ENCODE results near the gene NCAPD3. TPM values are rescaled to one million over a fixed set of nuclear protein-coding genes. Genes with fewer than 3 reads are reported as not detected.
A peak's percentile ranks its signal among the peaks of the same experiment; 100 is the strongest.

Gene NCAPD3
- total RNA-seq, 1 experiment from 2014 or later: 52.2 TPM

GRCh38 chr11:134258577-134258976 is 34.8 kb upstream of the NCAPD3 start:
- Histone ChIP-seq H3K27me3 (ENCODE audit: insufficient read depth, low read length) (no peaks in the 10 kb centered on the region), H2BK5ac (ENCODE audit: insufficient read length, low read length) (no peak overlapping the region), H2AFZ (ENCODE audit: low read length) (no peak overlapping the region), H3K79me1 (ENCODE audit: insufficient read depth, low read depth, low read length, poor library complexity, severe bottlenecking) (no peaks in the 10 kb centered on the region), H2BK15ac (ENCODE audit: low read depth, low read length) (no peak overlapping the region), H2BK12ac (ENCODE audit: insufficient read length, low read depth, low read length) (no peak overlapping the region), H3K79me2 (ENCODE audit: insufficient read depth, low read length) (no peaks in the 10 kb centered on the region), H2BK120ac (ENCODE audit: low read depth, low read length, poor library complexity, severe bottlenecking) (no peak overlapping the region), H3K4me2 (ENCODE audit: insufficient read depth, insufficient read length, low read length) (no peak overlapping the region), H4K5ac (ENCODE audit: insufficient read length, low read depth, low read length) (no peak overlapping the region), H4K8ac (replicated peaks; ENCODE audit: insufficient read length, low read depth, low read length) (no peak overlapping the region), H3K4ac (ENCODE audit: low read depth, low read length) (no peak overlapping the region), H3K9me3 (ENCODE audit: control insufficient read depth, low read depth, low read length) (no peaks in the 10 kb centered on the region), H2BK20ac (ENCODE audit: low read depth, low read length, poor library complexity, severe bottlenecking) (no peak overlapping the region), H3T11ph (ENCODE audit: low read length) (no peak overlapping the region), H3K23ac (ENCODE audit: insufficient read length, low read depth, low read length) (no peak overlapping the region), H3K14ac (ENCODE audit: insufficient read depth, low read length) (no peak overlapping the region), H3K18ac (ENCODE audit: insufficient read length, low read depth, low read length) (no peak overlapping the region), H3K9ac (ENCODE audit: extremely low read depth, insufficient read length, low read length) (no peak overlapping the region), H3K4me1 (ENCODE audit: insufficient read depth, low read length) (no peaks in the 10 kb centered on the region), H2AK5ac (ENCODE audit: insufficient read length, low read length) (no peak overlapping the region), H3K23me2 (ENCODE audit: insufficient read length, low read depth, low read length, poor library complexity, severe bottlenecking) (peaks cover 3% of the 10 kb centered on the region), H3K27ac (ENCODE audit: insufficient read length, low read depth, low read length) (no peak overlapping the region), H4K91ac (ENCODE audit: insufficient read length, low read depth, low read length) (no peak overlapping the region), H4K20me1 (ENCODE audit: control insufficient read depth, insufficient read depth, insufficient read length) (no peaks in the 10 kb centered on the region), H3K56ac (ENCODE audit: insufficient read length, low read depth, low read length) (no peak overlapping the region)
- WGBS (ENCODE audit: extremely low coverage, insufficient read length, low lambda C conversion rate): no CpG with 5 or more reads among the region's 4 CpGs
- Mint-ChIP-seq H3K36me3 (ENCODE audit: insufficient read depth in 1 of 3, low read depth in 3 of 3) (peaks cover 32 to 62% (median 47%) of the 10 kb centered on the region in 3 experiments; a peak in 6 of 7 replicates), H3K4me3 (peak overlapping the region in 1 of 2 experiments; percentile 10; a peak in 1 of 5 replicates), H3K9me3 (no peaks in the 10 kb centered on the region), H3K4me1 (peaks cover 9 to 14% of the 10 kb centered on the region in 2 experiments), H3K27ac (no peak overlapping the region; a peak in 1 of 7 replicates), H3K27me3 (ENCODE audit: low read depth) (no peaks in the 10 kb centered on the region)
- TF ChIP-seq, protein P1, sequence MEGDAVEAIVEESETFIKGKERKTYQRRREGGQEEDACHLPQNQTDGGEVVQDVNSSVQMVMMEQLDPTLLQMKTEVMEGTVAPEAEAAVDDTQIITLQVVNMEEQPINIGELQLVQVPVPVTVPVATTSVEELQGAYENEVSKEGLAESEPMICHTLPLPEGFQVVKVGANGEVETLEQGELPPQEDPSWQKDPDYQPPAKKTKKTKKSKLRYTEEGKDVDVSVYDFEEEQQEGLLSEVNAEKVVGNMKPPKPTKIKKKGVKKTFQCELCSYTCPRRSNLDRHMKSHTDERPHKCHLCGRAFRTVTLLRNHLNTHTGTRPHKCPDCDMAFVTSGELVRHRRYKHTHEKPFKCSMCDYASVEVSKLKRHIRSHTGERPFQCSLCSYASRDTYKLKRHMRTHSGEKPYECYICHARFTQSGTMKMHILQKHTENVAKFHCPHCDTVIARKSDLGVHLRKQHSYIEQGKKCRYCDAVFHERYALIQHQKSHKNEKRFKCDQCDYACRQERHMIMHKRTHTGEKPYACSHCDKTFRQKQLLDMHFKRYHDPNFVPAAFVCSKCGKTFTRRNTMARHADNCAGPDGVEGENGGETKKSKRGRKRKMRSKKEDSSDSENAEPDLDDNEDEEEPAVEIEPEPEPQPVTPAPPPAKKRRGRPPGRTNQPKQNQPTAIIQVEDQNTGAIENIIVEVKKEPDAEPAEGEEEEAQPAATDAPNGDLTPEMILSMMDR (conservative IDR thresholded peaks at IDR 0.05): no peak
- DNase-seq: no peak
